GM12874 (cell line): ENCODE measurements around the gene PLA1A.

ENCODE experiments used
- TF ChIP-seq, protein P1 (sequence below): IDR thresholded peaks from 2 replicates; pipeline ENCODE4 v1.5.1; 2011; ENCODE audit warnings: low read depth, mild to moderate bottlenecking, control low read depth, low read length, moderate library complexity; ENCODE audit not compliant: insufficient read depth

The PLA1A gene

DNA sequence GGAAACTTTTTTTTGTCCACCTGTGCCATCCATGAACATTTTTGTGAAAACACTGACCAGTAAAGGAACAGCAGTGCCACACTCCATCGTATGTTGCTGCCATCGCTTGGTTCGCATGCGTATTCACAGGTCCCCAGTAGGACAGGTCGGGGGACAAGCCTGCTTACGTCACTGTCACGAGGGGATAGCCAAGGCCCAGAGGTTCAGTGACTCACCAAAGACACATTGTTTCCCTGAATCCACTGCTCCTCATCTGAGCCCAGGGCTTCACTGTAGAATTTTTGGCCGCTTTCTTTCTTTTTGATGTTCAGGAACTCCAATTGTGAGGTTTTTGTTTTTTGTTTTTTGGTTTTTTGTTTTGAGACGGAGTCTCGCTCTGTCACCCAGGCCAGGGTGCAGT is 12.5 kb upstream of the PLA1A start:
- TF ChIP-seq, protein P1, sequence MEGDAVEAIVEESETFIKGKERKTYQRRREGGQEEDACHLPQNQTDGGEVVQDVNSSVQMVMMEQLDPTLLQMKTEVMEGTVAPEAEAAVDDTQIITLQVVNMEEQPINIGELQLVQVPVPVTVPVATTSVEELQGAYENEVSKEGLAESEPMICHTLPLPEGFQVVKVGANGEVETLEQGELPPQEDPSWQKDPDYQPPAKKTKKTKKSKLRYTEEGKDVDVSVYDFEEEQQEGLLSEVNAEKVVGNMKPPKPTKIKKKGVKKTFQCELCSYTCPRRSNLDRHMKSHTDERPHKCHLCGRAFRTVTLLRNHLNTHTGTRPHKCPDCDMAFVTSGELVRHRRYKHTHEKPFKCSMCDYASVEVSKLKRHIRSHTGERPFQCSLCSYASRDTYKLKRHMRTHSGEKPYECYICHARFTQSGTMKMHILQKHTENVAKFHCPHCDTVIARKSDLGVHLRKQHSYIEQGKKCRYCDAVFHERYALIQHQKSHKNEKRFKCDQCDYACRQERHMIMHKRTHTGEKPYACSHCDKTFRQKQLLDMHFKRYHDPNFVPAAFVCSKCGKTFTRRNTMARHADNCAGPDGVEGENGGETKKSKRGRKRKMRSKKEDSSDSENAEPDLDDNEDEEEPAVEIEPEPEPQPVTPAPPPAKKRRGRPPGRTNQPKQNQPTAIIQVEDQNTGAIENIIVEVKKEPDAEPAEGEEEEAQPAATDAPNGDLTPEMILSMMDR, result no peak

DNA sequence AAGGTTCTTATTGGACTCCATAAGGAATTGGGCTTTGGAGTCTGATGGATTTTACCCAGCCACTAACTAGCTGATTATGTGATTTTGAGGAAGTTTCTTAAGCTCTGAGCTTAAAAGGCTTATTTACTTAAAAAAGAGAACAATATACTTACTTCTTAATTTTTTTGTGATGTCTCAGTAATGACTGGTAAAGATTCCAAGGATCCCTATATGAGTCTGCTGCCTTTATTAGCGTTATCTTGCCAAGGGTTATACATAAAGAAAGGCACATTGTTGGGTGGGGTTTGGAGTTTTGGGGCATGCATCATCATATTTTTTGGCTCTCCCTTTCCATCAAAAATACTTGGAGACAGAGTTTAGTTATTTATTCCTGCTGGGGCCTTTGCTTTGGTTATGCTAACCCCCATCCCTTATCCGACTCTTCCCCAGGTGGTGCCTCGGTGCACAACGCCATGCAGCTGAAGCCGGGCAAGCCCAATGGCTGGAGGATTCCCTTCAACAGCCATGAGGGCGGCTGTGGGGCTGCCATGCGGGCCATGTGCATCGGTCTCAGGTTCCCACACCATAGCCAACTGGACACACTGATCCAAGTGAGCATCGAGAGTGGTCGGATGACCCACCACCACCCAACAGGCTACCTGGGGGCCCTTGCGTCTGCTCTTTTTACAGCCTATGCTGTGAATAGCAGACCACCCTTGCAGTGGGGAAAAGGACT is 11.7 kb upstream of the PLA1A start:
- TF ChIP-seq, protein P1, result no peak

DNA sequence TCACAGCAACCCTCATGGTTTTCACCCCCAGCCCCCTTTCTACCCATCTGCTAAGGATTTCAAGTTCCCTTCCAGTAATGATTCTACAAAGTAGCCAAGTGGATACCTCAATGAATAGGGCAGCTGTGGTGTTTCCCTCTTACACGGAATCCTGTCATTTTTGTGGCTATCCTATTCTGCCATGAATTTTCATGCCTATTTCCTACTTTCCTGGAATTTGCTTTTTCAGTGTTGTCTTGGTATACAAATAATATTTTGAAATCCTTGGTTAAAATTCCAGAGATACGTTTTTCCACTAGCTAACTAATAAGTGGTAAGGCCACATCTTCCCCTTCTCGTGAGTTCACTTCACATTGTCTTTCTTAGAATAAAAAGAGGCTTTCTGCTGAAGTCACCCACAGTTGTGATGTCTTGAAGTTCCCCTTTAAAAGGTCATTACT is 10.9 kb upstream of the PLA1A start:
- TF ChIP-seq, protein P1, result no peak

DNA sequence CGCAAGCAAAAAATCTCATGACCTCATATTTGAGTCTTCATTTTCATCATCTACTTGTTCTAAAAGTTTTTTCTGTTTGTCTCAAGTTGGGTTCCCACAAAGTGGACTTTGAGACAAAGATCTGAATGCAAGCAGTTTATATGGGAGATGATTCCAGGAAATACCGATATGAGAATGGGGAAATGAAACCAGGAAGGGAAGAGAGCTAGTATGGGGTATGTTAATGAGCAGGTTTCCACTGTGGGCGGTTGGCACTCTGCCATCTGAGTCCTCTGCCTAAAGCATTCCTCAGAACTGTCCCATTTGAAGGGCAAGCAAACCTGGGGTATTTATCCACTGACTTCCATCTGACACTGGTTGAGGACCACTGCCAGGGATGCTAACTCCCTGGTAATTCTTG is 9.6 kb upstream of the PLA1A start:
- TF ChIP-seq, protein P1, result no peak

DNA sequence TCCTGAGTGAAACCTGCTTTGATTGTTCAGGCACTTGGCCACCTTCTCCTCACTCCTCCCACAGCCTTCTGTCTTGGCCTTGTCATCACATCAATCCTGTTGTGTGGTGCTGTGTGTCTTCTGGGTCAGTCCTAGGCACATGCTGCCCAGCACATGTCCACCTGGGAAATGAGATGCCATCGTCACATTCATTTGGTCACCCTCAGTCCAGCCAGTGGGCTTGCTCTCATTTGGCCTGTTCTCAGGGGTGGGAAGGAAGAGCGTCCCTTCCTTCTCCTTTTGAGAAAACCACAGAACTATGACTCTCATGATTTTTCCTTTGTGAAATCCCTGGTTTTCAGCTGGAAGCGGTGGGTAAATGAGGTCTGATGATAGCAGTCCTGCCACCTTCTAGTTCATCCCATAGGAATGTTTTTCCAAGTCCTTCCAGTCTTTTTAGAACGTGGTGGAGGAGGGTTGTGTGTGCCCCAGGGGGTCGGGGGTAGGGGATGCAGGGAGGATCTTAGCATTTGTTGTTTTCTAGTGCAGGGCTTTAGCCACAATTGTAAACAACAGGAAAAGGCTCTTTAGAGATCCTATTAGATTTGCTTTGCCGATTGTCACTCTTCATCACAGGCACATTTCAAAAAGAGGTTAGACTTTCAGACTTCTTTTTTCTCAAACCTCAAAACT is 8.4 kb upstream of the PLA1A start:
- TF ChIP-seq, protein P1, result no peak

DNA sequence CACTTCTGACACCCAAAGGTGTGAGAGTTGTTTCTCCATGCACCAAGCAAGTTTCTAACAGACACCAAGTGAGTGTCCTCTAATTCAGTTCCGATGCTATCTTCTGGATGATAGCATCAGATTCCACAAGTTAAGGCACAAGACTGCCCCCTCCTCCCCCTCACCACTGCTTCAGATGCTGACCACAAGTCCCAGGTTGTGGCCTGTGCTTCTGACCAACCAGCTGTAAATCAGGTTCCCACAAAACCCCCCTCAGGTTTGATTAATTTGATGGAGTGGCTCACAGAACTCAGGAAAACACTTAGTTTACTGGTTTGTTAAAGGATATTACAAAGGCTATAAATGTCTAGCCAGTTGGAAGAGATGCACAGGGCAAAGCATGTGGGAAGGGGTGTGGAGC is 7.0 kb upstream of the PLA1A start:
- TF ChIP-seq, protein P1, result no peak

DNA sequence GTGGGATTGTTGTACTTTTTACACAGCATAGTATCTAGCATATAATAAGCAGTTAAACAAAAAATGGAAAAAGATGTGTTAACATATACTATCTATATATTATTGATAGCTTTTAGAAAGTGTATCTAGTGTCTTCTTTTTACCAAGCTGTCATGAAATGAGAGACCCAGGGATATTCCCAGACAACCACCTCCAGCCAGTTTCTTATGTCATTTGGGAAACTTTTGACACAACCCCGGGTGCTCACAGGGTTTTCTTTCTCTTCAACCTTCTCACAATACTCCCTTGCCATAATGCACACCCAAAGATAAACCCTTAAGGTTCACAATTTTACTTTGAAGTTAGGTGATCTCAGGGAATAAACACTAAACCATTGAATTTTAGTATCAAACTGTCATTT is 4.8 kb upstream of the PLA1A start:
- TF ChIP-seq, protein P1, result no peak
